Progenitor cell of endocrine pancreas (in vitro differentiated cells): ENCODE data around the gene TRRAP. TPM values are rescaled to one million over a fixed set of nuclear protein-coding genes. Genes with fewer than 3 reads are reported as not detected.

Experiments
- DNase-seq: peaks from one replicate; pipeline ENCODE4 v3.0.0; 2021; ENCODE audit warnings: low spot score; ENCODE audit not compliant: unreplicated experiment
- H3K27ac Mint-ChIP-seq: 2 replicates; pipeline ENCODE4 v1.8.0; 2021; ENCODE audit warnings: mild to moderate bottlenecking, moderate library complexity, mixed read lengths
- H3K27me3 Mint-ChIP-seq: 2 replicates; pipeline ENCODE4 v1.8.0; 2021; ENCODE audit warnings: mixed read lengths
- H3K36me3 Mint-ChIP-seq: 2 replicates; pipeline ENCODE4 v1.8.0; 2022; ENCODE audit warnings: mixed read lengths; ENCODE audit not compliant: insufficient read depth
- H3K4me1 Mint-ChIP-seq: 2 replicates; pipeline ENCODE4 v1.8.0; 2021; ENCODE audit warnings: low read depth, mixed read lengths
- H3K4me3 Mint-ChIP-seq: 2 replicates; pipeline ENCODE4 v1.8.0; 2021; ENCODE audit warnings: low read depth, mild to moderate bottlenecking, moderate library complexity, mixed read lengths
- H3K9me3 Mint-ChIP-seq: 2 replicates; pipeline ENCODE4 v1.8.0; 2021; ENCODE audit warnings: low read depth, mixed read lengths
- total RNA-seq: library from RNA; stranded (reverse); gene quantifications from 2 replicates; pipeline ENCODE4 v1.2.1, GENCODE V29; 2021
- TF ChIP-seq, protein P1 (sequence below): fragments of 200-600 bp; sonication (generic); IDR thresholded peaks from one replicate; pipeline ENCODE4 v1.5.0; 2021; ENCODE audit warnings: antibody characterized with exemption, mild to moderate bottlenecking; ENCODE audit not compliant: unreplicated experiment

Gene TRRAP
- total RNA-seq, 1 donor from 2014 or later, result 75.8 TPM

GRCh38 chr7:98879198-98879978 lies 1.1 kb downstream of the TRRAP start:
- Mint-ChIP-seq H3K36me3 (peaks cover 8% of the 10 kb centered on the region), H3K4me3 (peak overlapping the region; percentile 87), H3K27me3 (peaks cover 6% of the 10 kb centered on the region), H3K27ac (peak overlapping the region; percentile 92), H3K4me1 (peaks cover 9% of the 10 kb centered on the region), H3K9me3 (no peaks in the 10 kb centered on the region)
- TF ChIP-seq, protein P1, sequence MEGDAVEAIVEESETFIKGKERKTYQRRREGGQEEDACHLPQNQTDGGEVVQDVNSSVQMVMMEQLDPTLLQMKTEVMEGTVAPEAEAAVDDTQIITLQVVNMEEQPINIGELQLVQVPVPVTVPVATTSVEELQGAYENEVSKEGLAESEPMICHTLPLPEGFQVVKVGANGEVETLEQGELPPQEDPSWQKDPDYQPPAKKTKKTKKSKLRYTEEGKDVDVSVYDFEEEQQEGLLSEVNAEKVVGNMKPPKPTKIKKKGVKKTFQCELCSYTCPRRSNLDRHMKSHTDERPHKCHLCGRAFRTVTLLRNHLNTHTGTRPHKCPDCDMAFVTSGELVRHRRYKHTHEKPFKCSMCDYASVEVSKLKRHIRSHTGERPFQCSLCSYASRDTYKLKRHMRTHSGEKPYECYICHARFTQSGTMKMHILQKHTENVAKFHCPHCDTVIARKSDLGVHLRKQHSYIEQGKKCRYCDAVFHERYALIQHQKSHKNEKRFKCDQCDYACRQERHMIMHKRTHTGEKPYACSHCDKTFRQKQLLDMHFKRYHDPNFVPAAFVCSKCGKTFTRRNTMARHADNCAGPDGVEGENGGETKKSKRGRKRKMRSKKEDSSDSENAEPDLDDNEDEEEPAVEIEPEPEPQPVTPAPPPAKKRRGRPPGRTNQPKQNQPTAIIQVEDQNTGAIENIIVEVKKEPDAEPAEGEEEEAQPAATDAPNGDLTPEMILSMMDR, result peak; percentile 6
- no peak for DNase-seq

GRCh38 chr7:98879979-98880315 lies 1.6 kb downstream of the TRRAP start:
- H3K36me3 Mint-ChIP-seq, result peaks cover 8% of the 10 kb centered on the region
- no peaks in the 10 kb centered on the region for H3K9me3 Mint-ChIP-seq
- H3K27me3 Mint-ChIP-seq, result peaks cover 3% of the 10 kb centered on the region
- no peak for DNase-seq
- peaks cover 9% of the 10 kb centered on the region for H3K4me1 Mint-ChIP-seq
- peak overlapping the region; percentile 87 for H3K4me3 Mint-ChIP-seq
- H3K27ac Mint-ChIP-seq, result peak overlapping the region; percentile 92
- TF ChIP-seq, protein P1, result no peak

DNA sequence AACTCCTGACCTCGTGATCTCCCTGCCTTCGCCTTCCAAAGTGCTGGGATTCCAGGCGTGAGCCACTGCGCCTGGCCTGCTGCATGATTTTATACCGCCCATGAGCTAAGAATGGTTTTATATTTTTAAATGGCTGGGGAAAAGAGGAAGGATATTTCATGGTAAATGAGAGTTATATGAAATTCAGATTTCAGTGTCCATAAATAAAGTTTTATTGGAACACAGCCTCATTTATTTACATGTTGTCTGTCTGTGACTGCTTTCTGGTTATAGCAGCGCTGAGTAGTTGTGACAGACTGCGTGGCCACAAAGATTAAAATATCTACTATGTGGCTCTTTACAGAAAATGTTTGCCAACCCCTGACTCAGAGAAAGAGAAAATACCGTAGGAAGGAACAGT lies 2.2 kb downstream of the TRRAP start:
- H3K27me3 Mint-ChIP-seq, result peaks cover 1% of the 10 kb centered on the region
- H3K27ac Mint-ChIP-seq, result no peak overlapping the region
- peaks cover 9% of the 10 kb centered on the region for H3K4me1 Mint-ChIP-seq
- TF ChIP-seq, protein P1, result no peak
- no peak for DNase-seq
- H3K9me3 Mint-ChIP-seq, result no peaks in the 10 kb centered on the region
- peaks cover 8% of the 10 kb centered on the region for H3K36me3 Mint-ChIP-seq
- H3K4me3 Mint-ChIP-seq, result peak overlapping the region; percentile 87

DNA sequence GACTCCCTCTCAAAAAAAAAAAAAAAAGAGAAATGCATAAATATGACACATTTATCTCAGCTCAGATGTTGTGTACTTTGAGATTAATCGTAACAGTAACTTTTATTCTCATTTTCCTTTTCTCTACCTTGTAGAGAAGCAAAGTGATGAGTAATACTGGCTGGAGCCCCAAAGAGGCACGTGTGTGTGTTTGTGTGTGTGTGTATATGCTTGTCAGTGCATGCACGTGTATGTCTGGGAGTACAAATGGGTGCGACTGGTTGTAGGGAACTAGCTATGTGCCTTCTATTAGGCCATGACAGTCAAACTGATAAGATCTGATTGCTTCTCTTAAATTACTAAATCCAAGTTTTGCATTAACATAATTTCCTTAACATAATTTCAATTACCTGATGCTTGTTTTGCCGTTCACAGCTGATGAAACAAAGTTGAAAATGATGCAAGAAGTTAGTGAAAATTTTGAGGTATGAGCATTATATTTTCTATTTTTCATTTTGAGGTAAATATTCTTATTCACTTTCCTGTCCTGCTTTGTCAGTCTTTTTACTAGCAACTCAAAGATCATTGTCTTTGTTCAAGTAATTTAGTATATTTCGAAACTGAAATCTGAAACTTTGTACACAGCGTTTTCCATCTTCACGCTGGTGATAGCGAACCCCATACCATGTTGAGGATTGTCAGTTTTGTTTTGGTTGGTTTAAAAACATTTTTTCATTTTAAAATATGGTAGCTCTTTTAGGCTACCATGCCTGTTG lies 3.4 kb downstream of the TRRAP start:
- TF ChIP-seq, protein P1, result no peak
- Mint-ChIP-seq H3K27me3 (no peaks in the 10 kb centered on the region), H3K36me3 (peaks cover 8% of the 10 kb centered on the region), H3K4me1 (peaks cover 9% of the 10 kb centered on the region), H3K4me3 (peak overlapping the region; percentile 24), H3K9me3 (no peaks in the 10 kb centered on the region), H3K27ac (no peak overlapping the region)
- DNase-seq, result no peak

DNA sequence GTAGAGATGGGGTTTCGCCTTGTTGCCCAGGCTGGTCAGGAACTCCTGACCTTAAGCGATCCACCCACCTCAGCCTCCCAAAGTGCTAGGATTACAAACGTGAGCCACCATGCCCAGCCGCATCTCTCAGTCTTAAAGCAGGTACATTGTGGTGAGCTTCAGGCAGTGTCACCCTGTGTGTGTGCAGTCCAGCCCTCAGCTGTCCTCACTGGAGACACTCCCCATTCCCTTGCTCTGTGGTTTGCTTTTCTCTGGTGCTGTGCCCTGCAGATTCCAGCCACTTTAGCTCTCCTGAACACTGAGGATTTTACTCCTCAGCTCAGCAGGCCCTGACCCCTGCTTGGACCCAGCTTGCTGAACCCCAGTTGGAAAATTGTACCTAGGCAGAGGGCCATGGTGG lies 6.1 kb downstream of the TRRAP start:
- H3K4me3 Mint-ChIP-seq, result no peak overlapping the region
- no peaks in the 10 kb centered on the region for H3K27me3 Mint-ChIP-seq
- DNase-seq, result no peak
- H3K4me1 Mint-ChIP-seq, result peaks cover 5% of the 10 kb centered on the region
- H3K9me3 Mint-ChIP-seq, result no peaks in the 10 kb centered on the region
- no peak overlapping the region for H3K27ac Mint-ChIP-seq
- TF ChIP-seq, protein P1, result no peak
- H3K36me3 Mint-ChIP-seq, result peaks cover 17% of the 10 kb centered on the region
